HG02938 (cell line): Measurements from ENCODE around the gene BBOX1.
"Not testable (repeated sequence)": the region's sequence is repeated elsewhere in the genome, so short reads cannot be mapped to it uniquely, and the experiment has no call there.

Source experiments
- ATAC-seq: cut with Tn5 transposase; IDR thresholded peaks from one replicate; pipeline ENCODE4 v1.9.1; 2021; ENCODE audit warnings: mild to moderate bottlenecking, moderate library complexity; ENCODE audit not compliant: unreplicated experiment

Gene BBOX1, protein sequence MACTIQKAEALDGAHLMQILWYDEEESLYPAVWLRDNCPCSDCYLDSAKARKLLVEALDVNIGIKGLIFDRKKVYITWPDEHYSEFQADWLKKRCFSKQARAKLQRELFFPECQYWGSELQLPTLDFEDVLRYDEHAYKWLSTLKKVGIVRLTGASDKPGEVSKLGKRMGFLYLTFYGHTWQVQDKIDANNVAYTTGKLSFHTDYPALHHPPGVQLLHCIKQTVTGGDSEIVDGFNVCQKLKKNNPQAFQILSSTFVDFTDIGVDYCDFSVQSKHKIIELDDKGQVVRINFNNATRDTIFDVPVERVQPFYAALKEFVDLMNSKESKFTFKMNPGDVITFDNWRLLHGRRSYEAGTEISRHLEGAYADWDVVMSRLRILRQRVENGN

DNA sequence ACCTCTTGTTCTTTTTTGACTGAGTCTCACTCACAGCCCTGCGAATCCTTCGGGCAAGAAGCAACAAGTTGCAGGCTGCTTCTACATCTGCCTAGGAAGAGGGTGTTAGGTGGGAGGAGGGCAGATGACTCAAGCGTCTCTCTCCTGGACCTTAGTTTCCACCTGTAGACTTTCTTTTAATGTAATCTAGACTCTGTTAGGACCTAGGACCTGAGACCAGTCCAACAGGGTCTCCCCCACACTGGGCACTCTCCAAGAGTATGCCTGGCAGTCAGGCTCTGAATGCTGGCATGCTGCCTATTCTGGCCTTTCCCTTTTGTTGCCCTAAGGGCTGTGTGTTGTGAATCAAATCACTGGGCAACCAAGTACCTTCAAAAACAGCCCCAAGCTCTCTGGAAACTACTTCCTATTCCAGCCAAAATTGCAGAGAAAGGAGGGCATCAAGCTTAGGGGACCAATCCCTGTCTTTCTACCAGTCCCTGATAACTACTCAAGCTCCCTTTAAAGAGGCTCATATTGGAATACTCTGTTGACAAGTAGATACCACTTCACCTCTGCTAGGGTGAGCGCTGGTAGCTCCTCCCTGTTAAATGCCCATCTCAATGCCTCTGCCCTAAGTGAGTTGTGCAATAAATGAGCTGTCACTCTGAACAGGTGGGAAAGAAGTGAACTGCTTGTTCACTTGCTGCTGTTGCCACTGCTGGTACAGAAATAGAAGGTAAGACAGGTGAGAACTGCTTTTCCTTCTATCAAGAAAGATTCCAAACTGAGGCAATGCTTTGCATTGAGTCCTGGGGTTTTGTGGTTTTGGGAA is at the start of gene BBOX1:
Gene BBOX1, plus strand, starts transcription at position 514 of the 814 bp plus-strand sequence. CDS start 14,616 bp downstream, outside the sequence.
- ATAC-seq = no peak

DNA sequence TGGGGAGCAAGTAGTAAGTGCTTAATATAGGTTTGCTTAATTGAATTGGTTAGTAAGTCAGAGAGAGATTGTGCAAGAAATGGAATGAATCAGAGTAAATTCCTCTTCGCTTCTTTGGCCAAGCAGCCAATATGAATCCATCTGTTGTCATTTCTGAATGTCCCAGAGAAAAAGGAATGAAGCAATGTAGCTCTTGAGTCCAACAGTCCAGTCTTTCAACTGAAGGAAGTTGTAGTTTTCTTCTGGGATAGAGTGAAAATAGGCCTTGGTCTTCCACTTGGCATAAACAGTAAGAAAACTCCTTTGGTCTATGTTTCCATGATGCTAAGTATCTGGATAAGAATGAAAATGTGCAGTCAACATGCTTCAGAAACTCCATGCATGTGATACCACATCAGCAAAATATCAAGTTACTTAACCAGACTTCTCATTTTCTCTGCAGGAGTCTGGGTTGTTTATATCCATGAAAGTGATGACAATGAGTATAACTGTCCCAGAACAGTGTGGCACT is 48.5 kb upstream of the BBOX1 start:
- no peak for ATAC-seq

DNA sequence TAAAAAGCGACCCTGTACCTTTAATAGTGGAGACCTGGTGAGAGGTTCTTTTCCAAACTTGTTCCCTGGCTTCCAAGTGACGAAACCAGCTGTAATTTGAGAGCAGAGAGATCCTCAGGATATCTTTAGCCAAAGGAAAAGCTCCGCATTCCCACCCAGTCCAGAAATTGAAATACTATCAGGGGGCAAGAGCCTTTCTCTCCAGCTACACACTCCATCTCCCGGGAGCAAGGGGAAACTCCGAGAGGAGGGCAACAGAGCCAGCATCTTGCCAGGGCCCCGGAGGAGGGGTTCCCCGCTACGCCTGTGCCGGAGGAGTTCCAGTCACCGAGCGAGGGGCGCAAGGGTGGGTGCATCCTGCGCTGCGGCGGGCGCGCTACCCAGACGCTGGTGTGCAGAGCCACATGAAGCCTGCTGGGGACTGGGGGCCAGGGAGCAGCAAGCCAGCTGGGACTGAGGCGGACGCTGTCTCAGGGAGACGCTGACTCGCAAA is 46.6 kb upstream of the BBOX1 start, which contains the start of gene FIBIN:
Gene FIBIN, plus strand, starts transcription at position 148 of the 493 bp plus-strand sequence. CDS start 415 bp downstream, outside the sequence.
- no peak for ATAC-seq

DNA sequence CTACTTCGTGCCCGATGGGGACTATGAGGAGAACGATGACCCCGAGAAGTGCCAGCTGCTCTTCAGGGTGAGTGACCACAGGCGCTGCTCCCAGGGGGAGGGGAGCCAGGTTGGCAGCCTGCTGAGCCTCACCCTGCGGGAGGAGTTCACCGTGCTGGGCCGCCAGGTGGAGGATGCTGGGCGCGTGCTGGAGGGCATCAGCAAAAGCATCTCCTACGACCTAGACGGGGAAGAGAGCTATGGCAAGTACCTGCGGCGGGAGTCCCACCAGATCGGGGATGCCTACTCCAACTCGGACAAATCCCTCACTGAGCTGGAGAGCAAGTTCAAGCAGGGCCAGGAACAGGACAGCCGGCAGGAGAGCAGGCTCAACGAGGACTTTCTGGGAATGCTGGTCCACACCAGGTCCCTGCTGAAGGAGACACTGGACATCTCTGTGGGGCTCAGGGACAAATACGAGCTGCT is 46.0 kb upstream of the BBOX1 start:
- ATAC-seq = no peak

DNA sequence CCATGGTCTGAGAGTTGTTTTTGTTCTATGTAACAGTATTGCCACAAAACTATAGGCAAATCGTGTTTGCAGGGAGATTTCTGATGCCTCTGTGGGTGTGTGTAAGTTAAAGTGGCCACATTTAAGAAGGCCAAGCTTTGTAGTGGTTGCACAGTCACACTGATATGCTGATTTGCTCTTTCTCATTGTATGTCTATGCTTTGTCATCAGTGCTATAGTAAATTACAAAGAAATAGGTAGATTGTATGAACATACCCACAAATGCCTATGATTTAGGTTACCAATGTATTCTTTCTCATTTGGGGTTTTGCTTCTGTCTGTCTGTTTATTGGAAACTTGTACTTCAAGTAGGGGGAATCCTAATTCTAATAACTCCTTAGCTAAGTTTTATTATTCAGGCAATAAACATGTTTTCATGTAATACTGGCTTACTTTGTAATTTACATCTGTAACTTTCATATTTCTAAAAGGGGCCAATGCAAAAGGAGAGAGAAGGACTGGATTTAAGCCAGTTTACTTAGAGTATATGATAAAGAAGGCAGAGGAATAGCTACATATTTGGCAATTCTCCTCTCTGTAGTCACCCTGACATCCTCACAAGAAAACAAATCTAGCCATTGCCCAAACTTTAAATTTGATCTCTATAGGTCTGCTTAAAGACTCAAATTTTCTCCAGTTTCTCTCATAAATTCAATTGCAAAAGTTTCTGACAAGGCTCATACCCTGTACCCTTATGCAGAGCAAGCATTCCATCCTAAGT is 44.7 kb upstream of the BBOX1 start:
- no peak for ATAC-seq

DNA sequence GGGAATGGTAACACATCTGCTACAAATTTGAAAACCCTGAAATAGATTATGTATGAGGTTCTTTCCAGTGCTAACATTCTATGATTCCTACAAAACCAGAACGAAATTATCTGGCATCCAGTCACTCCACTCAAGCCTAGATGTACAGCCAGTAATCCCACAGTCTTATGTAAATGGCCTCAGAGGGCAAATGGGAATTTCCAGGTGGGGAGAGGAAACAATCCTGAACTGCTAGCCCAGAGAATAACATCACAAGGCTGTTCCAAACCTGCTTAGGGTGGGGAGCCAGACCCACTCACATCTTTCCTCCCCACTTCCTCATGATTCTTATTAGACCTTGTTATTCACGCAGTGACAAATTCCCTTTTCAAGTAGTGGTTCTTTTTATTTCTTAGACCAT is 43.2 kb upstream of the BBOX1 start:
- no peak for ATAC-seq

DNA sequence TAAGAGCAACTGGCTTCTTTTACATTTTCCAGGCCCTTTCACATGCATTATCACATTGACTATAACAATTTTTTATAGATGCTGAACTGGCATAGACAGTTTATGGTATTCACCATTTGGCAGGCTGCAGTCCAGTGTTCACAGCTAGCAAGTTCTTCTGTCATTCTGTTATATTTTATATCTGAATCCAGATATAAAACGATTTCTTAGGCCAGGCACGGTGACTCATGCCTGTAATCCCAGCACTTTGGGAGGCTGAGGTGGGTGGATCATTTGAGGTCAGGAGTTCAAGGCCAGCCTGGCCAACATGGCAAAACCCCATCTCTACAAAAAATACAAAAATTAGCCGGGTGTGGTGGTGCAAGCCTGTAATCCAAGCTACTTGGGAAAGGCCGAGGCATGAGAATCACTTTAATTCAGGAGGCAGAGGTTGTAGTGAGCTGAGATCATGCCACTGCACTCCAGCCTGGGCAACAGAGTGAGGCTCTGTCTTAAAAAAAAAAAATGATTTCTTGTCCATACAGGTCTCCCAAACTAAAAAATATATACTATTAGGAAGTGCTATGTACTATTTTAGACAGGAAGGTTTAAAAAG is 39.4 kb upstream of the BBOX1 start:
- not testable (repeated sequence) for ATAC-seq

DNA sequence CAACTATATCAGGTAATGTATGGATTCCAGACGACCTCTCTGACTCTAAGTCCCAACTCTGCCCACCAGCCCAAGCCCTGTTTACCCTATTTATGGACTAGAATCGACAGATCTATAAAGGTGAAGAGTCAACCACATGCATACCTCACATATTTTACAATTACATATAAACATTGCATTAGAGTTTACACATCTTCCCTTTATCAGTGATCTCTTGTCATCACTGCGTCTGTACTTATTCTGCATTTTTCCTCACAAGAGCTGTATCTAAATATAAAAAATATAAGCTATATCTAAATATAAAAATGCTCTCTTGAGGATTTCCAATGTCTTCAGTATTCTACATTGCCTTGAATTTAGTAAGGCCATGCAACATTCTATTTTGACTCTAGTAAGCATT is 38.2 kb upstream of the BBOX1 start:
- no peak for ATAC-seq

DNA sequence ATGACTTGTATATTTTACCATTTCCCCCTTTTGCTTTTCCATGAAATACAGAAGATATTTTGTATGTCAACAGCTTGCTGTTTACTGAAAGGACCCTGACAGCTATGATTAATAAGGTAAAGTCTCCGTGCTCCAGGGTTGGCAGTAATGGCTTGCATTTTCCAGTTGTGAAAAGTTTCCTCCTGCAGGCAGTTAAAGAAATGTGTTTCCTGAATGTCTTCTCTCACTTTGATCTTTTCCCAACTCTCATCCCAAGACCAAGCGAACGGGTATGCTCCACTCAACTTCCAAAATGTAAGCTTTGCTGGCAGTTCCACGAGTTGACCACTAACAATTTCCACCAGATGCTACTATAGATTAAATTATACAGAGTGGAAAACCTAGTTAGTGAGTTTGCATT is 37.8 kb upstream of the BBOX1 start:
- ATAC-seq = no peak

DNA sequence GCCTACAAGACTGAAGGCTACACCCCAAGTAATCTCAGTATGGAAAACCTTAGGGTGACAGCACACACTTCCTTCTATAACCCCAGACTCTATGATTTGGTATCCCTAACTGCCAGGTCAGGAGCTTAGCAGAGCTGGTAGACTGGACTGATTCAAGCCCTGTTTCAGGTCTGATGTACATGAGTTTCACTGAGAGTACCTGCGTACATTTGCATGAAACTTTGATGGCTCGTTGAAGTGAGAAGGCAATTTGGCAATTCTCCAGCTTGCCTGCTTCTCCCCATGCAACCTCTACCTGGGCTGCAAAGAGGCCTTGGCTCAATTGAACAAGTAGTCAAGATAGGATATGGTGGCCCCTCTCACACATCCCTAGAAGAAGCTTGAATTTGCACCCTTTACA is 36.5 kb upstream of the BBOX1 start:
- ATAC-seq = no peak

DNA sequence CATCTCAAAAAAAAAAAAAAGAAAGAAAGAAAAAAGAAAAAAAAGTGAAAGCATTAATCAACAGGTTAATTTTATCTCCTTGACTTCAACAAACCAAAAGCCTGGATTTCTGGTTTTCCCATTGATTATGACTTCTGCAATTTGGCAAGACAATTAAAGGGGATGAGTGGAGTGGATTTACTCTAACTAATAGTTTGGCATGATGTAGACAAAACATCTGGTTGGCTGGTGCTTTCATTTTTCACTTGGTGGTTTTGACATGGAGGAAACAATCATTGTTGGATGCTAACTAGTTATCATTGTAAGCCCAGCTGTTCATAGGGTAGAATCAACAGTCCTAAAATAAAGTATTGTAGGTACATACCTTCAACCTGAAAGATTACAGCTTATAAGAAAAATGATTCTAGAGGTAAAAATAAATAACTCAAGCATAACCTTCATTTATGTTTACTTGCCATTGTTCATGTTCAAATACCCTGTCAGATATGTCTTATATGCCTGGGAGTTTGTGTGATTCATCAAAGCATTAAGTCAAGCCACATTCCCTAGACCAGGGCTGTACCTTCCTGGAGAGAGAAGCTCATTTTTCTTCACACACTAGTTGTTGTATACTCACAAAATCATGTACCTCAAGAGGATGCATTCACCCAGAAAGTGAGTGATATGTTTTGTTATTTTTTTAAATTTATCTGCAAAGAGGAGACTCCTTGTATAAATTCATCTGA is 31.6 kb upstream of the BBOX1 start:
- no peak for ATAC-seq

DNA sequence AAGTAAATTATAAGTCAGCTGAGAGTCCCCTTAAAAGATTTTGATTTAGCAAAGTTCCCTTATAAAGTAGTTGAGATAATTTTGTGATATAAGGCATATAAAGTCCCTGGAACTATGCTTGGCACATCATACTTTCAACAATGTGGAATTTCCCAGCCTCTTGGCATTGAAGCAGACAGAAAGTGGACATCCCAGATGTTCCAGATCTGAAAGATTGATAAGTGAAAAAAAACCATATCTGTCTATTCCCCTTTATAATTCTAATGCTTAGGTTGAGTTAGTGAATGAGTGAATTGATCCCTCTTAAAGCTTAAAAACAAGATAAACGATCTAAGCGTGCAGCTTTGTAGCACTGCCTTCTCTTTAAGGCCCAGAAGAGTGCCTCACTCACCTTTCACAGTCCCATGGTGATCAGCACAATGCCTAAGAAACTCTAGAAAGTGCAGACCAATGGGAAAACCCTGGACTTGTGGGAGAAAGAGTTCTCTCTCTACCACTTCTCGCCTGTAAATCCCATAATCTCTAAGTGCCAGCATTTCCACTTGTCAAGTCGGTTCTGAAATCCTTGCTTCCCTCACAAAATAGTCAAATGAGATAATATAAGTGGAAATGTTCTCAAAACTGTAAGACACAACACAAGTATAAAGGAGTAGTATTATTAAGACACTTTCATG is 28.9 kb upstream of the BBOX1 start:
- ATAC-seq = no peak

DNA sequence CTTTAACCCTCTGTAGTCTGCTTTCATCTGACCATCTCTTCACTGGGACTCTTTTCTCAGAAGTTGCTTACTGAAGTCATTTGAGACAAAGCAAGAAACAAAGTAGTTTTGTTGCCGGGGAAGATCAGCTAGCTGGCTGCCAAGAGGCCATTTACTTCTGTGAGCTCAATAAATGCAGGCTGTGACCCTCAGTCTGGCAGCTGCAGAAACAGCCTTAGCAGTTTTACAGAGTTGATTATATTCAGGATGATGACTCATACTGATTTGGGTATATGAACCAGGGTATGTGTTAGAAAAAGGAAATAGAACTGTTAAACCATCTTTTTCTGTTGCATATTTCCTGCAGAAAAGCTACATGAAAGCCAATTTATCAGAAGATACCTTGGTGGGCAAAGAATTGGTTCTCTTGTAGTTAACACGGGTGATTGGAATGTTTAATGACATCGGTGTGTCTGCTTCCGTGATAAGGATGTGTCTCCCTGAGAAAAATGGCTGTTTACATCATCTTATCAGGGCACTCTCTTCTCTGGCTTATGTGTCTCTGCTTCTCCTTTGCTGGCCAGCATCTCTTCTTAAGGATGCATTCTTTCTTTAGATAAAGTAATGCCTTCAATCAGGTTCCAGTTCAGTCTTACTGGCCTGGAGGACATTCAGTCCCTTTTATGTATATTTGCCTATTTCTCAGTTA is 28.2 kb upstream of the BBOX1 start:
- no peak for ATAC-seq

DNA sequence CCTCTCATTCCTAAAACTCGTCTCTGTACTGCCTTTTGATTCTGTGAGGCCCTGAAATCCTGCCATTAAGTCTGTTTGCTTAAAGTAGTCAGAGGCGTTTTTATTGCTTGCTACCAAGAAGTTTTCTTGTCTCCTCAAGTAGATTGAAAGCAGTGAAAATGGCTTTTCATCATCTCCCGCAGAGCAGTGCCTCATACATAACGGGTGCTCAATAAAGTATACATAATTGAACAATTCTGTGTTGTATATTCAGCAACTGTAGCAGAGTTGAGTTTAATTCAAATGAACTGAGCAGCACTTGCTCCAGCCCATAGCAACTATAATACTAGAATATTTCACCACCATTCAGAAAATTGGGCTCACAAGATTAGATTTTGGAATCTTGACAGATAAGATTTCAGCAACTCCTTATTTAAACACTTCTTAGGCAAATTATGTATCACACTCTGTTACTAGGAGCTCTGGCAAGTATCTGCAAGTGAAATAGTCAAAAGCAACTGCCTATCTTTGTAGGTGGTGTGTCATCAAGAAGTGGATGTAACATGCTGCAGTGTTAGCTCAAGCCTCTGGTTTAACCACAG is 26.7 kb upstream of the BBOX1 start:
- no peak for ATAC-seq

DNA sequence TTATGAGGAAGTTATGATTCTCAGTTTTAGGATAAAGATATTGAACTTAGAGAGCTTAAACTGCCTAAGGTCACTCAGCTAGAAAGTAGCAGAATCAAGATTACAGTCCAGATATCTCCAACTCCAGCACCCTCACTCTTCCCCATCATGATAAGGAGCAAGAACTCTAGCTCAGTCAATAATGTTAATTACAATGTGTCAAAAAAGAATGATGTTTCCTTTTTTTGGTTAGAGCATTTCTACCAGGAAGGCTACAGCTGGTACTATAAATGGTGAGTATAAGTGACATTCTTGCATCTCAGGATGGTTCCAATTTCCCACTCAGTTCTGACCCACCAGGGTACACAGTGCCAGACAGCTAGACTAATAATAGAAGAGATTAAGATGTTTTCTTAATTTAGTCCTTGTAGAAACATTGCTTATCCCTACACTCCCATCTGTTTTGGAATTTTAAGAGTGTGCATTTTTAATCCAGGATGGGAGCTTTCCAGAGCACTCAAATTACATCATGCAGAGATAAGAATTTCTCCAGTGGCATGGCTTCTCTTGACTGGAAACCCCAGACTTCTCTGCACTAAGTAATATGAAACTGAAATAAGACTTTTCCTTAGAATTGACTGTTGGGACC is 21.6 kb upstream of the BBOX1 start:
- no peak for ATAC-seq

DNA sequence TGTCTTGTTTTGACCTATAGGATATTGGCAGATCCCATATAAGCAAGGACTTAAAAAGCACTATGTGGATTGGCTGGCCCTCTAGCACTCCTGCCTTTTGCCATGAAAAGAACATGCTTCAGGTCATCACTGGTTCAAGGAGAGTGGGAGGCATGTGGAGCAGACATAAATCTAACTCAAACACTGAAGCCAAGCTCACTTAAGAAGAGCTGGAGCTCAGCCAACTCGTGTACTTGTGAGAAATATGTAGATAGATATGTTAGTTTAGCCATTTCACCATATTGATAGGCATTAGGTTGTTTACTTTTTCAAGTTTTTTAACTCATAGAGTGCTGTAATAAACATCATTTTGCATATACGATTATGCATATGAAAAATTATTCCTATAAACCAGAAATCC is 19.9 kb upstream of the BBOX1 start:
- no peak for ATAC-seq

DNA sequence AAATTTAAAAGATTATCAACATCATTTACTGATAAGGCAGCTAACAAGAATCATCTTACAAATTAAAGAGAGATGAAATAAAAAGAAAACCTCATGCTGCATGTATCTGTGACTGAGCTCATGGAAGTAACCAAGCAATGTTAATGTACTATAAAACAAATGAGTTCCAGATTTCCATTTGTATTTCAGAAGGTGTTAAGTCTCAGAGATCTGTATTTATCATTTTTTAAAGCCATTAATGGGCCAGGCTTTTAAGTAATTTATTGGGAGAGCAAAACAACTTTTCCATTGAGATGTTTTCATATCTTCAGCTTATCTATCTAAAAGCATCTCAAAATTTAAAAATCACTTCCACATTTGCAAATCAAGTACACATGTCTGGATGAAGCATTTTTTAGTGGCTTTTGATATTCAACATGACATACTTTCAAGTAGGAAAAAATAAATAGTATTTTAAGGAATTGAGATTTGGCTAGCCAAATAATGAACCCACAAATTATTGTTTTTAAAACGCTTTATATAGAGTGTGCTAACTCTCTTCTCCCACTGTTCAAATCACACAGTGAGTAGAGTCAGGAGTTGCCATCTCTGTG is 17.9 kb upstream of the BBOX1 start:
- ATAC-seq = no peak
